OCI-LY7 (cell line): ENCODE results near the gene HOMER3. TPM values are rescaled to one million over a fixed set of nuclear protein-coding genes. Genes with fewer than 3 reads are reported as not detected.

ENCODE experiments used
- BruUV-seq: library from RNA; stranded (reverse); fragments of 400-500 nt; replicated peaks from 2 replicates; lab custom pipeline; 2021; lab: Mats Ljungman, UMichigan
- CTCF ChIA-PET: fragments of 300-600 bp; sonication (Branson Sonifier 250); formaldehyde crosslinking; loops from one replicate; lab custom pipeline; 2022; ENCODE audit warnings: antibody characterized with exemption; ENCODE audit not compliant: unreplicated experiment; lab: Charles Lee
- POLR2A ChIA-PET: fragments of 300-600 bp; sonication (Branson Sonifier 250); formaldehyde crosslinking; loops from one replicate; lab custom pipeline; 2022; ENCODE audit warnings: antibody characterized with exemption; lab: Charles Lee
- DNase-seq: peaks from one replicate; pipeline ENCODE4 v3.0.0-alpha.2; 2015; ENCODE audit warnings: low spot score
- H2AFZ ChIP-seq: fragments of 200-600 bp; sonication (generic), shearing (Covaris generic); 2 replicates; pipeline ENCODE4 v1.6.1; 2014; ENCODE audit warnings: mild to moderate bottlenecking, antibody characterized with exemption, low read length, moderate library complexity
- H3K27ac ChIP-seq: fragments of 200-600 bp; sonication (generic); 2 replicates; pipeline ENCODE4 v1.5.1; 2014; ENCODE audit warnings: mixed run types, low read depth, mild to moderate bottlenecking, moderate library complexity, low read length, inconsistent platforms; ENCODE audit not compliant: poor library complexity, severe bottlenecking
- H3K36me3 ChIP-seq: fragments of 200-600 bp; sonication (generic); 2 replicates; pipeline ENCODE4 v1.6.1; 2014; ENCODE audit warnings: mild to moderate bottlenecking, antibody characterized with exemption, low read length, moderate library complexity, mixed read lengths; ENCODE audit not compliant: insufficient read depth
- H3K4me1 ChIP-seq: fragments of 200-600 bp; sonication (generic); 2 replicates; pipeline ENCODE4 v1.5.1; 2014; ENCODE audit warnings: mild to moderate bottlenecking, low read length; ENCODE audit not compliant: insufficient read depth, poor library complexity, severe bottlenecking
- H3K4me2 ChIP-seq: fragments of 200-600 bp; sonication (generic); 2 replicates; pipeline ENCODE4 v1.6.1; 2014; ENCODE audit warnings: mild to moderate bottlenecking, low read length
- H3K4me3 ChIP-seq: fragments of 200-600 bp; sonication (generic); 2 replicates; pipeline ENCODE4 v1.5.1; 2014; ENCODE audit warnings: mild to moderate bottlenecking, low read depth, low read length; ENCODE audit not compliant: poor library complexity, severe bottlenecking
- H3K79me2 ChIP-seq: fragments of 200-600 bp; sonication (generic); 2 replicates; pipeline ENCODE4 v1.6.1; 2016; ENCODE audit warnings: low read depth, mild to moderate bottlenecking, low read length, moderate library complexity, mixed read lengths; ENCODE audit not compliant: insufficient read depth
- H3K9me2 ChIP-seq: fragments of 200-600 bp; sonication (generic); 2 replicates; pipeline ENCODE4 v1.6.1; 2016; ENCODE audit warnings: mild to moderate bottlenecking, low read length, mixed read lengths; ENCODE audit not compliant: insufficient read depth
- H3K9me3 ChIP-seq: fragments of 200-600 bp; sonication (generic); 2 replicates; pipeline ENCODE4 v1.6.1; 2014; ENCODE audit warnings: mild to moderate bottlenecking, mixed run types, low read length, mixed read lengths
- H4K20me1 ChIP-seq: fragments of 200-600 bp; sonication (generic); 2 replicates; pipeline ENCODE4 v1.6.1; 2014; ENCODE audit warnings: mild to moderate bottlenecking, antibody characterized with exemption, low read length, moderate library complexity, mixed read lengths; ENCODE audit not compliant: insufficient read depth
- CTCF ChIP-seq: fragments of 200-600 bp; sonication (generic); conservative IDR thresholded peaks from 2 replicates; pipeline ENCODE4 v1.5.1; 2014; ENCODE audit warnings: mild to moderate bottlenecking, antibody characterized with exemption, low read length, moderate library complexity, mixed read lengths
- EZH2phosphoT487 ChIP-seq: fragments of 200-600 bp; sonication (generic); IDR thresholded peaks from 2 replicates; pipeline ENCODE4 v1.6.1; 2018; ENCODE audit warnings: low read depth, borderline replicate concordance, mild to moderate bottlenecking, mixed run types, antibody characterized with exemption, low read length, moderate library complexity, mixed read lengths
- intact Hi-C: fragments of 100-400 bp; cut with micrococcal nuclease; formaldehyde crosslinking; loops from one replicate; pipeline ENCODE4 v1.10.0; 2022; ENCODE audit not compliant: unreplicated experiment
- total RNA-seq, 2 experiments: library from RNA; depleted of rRNA in 1 of 2; stranded (reverse); fragments of >200 nt in 1 of 2; shearing (Covaris generic) in 1 of 2; gene quantifications; 2 replicates each; pipeline ENCODE4 v1.2.3, GENCODE V29; 2014 to 2022

HOMER3 gene
- total RNA-seq, 2 experiments from 2014 or later = 15.5 to 16.1 TPM

GRCh38 chr19:18915639-18916038 is 25.4 kb downstream of the HOMER3 start:
- ChIA-PET POLR2A (no interaction called here), CTCF (no interaction called here)
- Histone ChIP-seq H3K27ac (no peak overlapping the region), H3K4me1 (peaks cover 13% of the 10 kb centered on the region), H3K9me2 (no peaks in the 10 kb centered on the region), H3K79me2 (peaks cover 42% of the 10 kb centered on the region), H3K4me2 (no peak overlapping the region), H3K9me3 (no peaks in the 10 kb centered on the region), H2AFZ (no peak overlapping the region), H4K20me1 (peaks cover 5% of the 10 kb centered on the region; the same call in 1 of the 2 replicates), H3K36me3 (peaks cover 59% of the 10 kb centered on the region), H3K4me3 (no peak overlapping the region)
- DNase-seq = peak; percentile 41
- no TSS peak for BruUV-seq
- intact Hi-C loops = no loop called here
- peak; percentile 66 for TF ChIP-seq CTCF
- TF ChIP-seq EZH2phosphoT487 = no peak

GRCh38 chr19:18913466-18913865 is 27.6 kb downstream of the HOMER3 start:
- CTCF ChIA-PET = interaction anchor here (0.6 kb wide), 1 partner anchor 369 kb away, joined by 3 read pairs; no protein-coding TSS in a partner anchor
- TF ChIP-seq EZH2phosphoT487 (no peak), CTCF (no peak)
- H3K4me1 ChIP-seq = peaks cover 8% of the 10 kb centered on the region
- H3K9me2 ChIP-seq = no peaks in the 10 kb centered on the region
- peaks cover 25% of the 10 kb centered on the region; the same call in 1 of the 2 replicates for H3K79me2 ChIP-seq
- H3K9me3 ChIP-seq = no peaks in the 10 kb centered on the region
- peaks cover 2% of the 10 kb centered on the region; the same call in 1 of the 2 replicates for H4K20me1 ChIP-seq
- H3K4me2 ChIP-seq = no peak overlapping the region
- no TSS peak for BruUV-seq
- POLR2A ChIA-PET = no interaction called here
- intact Hi-C loops = no loop called here
- H3K36me3 ChIP-seq = peaks cover 71% of the 10 kb centered on the region
- H2AFZ ChIP-seq = no peak overlapping the region
- no peak for DNase-seq
- H3K4me3 ChIP-seq = no peak overlapping the region
- no peak overlapping the region for H3K27ac ChIP-seq

GRCh38 chr19:18912933-18913332 is 28.1 kb downstream of the HOMER3 start:
- no peak for DNase-seq
- Histone ChIP-seq H3K9me2 (no peaks in the 10 kb centered on the region), H3K36me3 (peaks cover 71% of the 10 kb centered on the region), H4K20me1 (no peaks in the 10 kb centered on the region), H3K79me2 (peaks cover 19% of the 10 kb centered on the region; the same call in 1 of the 2 replicates), H3K27ac (no peak overlapping the region), H3K4me3 (no peak overlapping the region), H3K4me2 (no peak overlapping the region), H2AFZ (no peak overlapping the region), H3K9me3 (no peaks in the 10 kb centered on the region), H3K4me1 (peaks cover 7% of the 10 kb centered on the region)
- ChIA-PET CTCF (interaction anchor here (0.6 kb wide), 1 partner anchor 368 kb away, joined by 3 read pairs; no protein-coding TSS in a partner anchor), POLR2A (no interaction called here)
- TF ChIP-seq CTCF = no peak
- BruUV-seq = no TSS peak
- intact Hi-C loops = no loop called here
